Mesenchymal stem cell (in vitro differentiated cells and primary cell): Measurements from ENCODE around the gene CTAGE1.

Source experiments
- DNase-seq: peaks from one replicate; pipeline ENCODE4 v3.0.0-alpha.2; 2013
- H2AFZ ChIP-seq: one replicate; pipeline ENCODE4 v1.6.1; 2013; ENCODE audit warnings: low read depth, mild to moderate bottlenecking, control low read depth, inconsistent platforms, low read length, moderate library complexity
- H2AK5ac ChIP-seq: 2 replicates; pipeline ENCODE4 v1.6.1; 2013; ENCODE audit warnings: low read length, moderate library complexity, mild to moderate bottlenecking, inconsistent platforms; ENCODE audit not compliant: severe bottlenecking
- H2BK120ac ChIP-seq: one replicate; pipeline ENCODE4 v1.6.1; 2013; ENCODE audit warnings: low read depth, mild to moderate bottlenecking, inconsistent platforms, low read length, moderate library complexity
- H2BK12ac ChIP-seq, 2 experiments: one replicate each; pipeline ENCODE4 v1.6.1; 2013; ENCODE audit warnings: inconsistent platforms in 2 of 2, low read length in 2 of 2, mild to moderate bottlenecking in 2 of 2, moderate library complexity in 2 of 2, control low read depth in 1 of 2
- H2BK15ac ChIP-seq: one replicate; pipeline ENCODE4 v1.6.1; 2013; ENCODE audit warnings: mild to moderate bottlenecking, low read depth, inconsistent platforms; ENCODE audit not compliant: poor library complexity, severe bottlenecking
- H2BK5ac ChIP-seq: 2 replicates; pipeline ENCODE4 v1.6.1; 2013; ENCODE audit warnings: low read depth, mild to moderate bottlenecking, low read length, control low read depth, inconsistent platforms; ENCODE audit not compliant: poor library complexity, severe bottlenecking
- H3K14ac ChIP-seq, 2 experiments: one replicate each; pipeline ENCODE4 v1.6.1; 2013; ENCODE audit warnings: inconsistent platforms in 2 of 2, low read length in 2 of 2, control low read depth in 1 of 2, mild to moderate bottlenecking in 1 of 2, moderate library complexity in 1 of 2
- H3K18ac ChIP-seq, 2 experiments: one replicate each; pipeline ENCODE4 v1.6.1; 2013; ENCODE audit warnings: inconsistent platforms in 2 of 2, low read length in 2 of 2, control low read depth in 1 of 2, low read depth in 1 of 2, mild to moderate bottlenecking in 1 of 2
- H3K23ac ChIP-seq, 2 experiments: one replicate each; pipeline ENCODE4 v1.6.1; 2013; ENCODE audit warnings: inconsistent platforms in 2 of 2, low read length in 2 of 2, mild to moderate bottlenecking in 2 of 2, moderate library complexity in 2 of 2, control low read depth in 1 of 2
- H3K27ac ChIP-seq: 2 replicates; pipeline ENCODE4 v1.5.1; 2013; ENCODE audit warnings: mild to moderate bottlenecking, moderate library complexity, low read length, control low read depth, inconsistent platforms; ENCODE audit not compliant: poor library complexity, severe bottlenecking
- H3K27me3 ChIP-seq, 2 experiments: 2 replicates each; pipeline versions ENCODE4 v1.6.1 to v1.7.0; 2013; ENCODE audit warnings: low read length in 2 of 2, mild to moderate bottlenecking in 2 of 2, moderate library complexity in 2 of 2, control low read depth in 1 of 2, inconsistent platforms in 1 of 2; ENCODE audit not compliant: control insufficient read depth in 1 of 2, insufficient read depth in 1 of 2
- H3K36me3 ChIP-seq, 2 experiments: 2 replicates each; pipeline versions ENCODE4 v1.6.1 to v1.7.0; 2013; ENCODE audit warnings: low read length in 2 of 2, control low read depth in 1 of 2, inconsistent platforms in 1 of 2, low read depth in 1 of 2, mild to moderate bottlenecking in 1 of 2; ENCODE audit not compliant: insufficient read depth in 2 of 2, control insufficient read depth in 1 of 2
- H3K4ac ChIP-seq, 2 experiments: one replicate each; pipeline ENCODE4 v1.6.1; 2013; ENCODE audit warnings: inconsistent platforms in 2 of 2, low read length in 2 of 2, mild to moderate bottlenecking in 2 of 2, moderate library complexity in 2 of 2, control low read depth in 1 of 2, low read depth in 1 of 2
- H3K4me1 ChIP-seq: 2 replicates; pipeline ENCODE4 v1.6.1; 2013; ENCODE audit warnings: low read depth, low read length, control low read depth; ENCODE audit not compliant: control insufficient read depth, insufficient read depth
- H3K4me2 ChIP-seq: 2 replicates; pipeline ENCODE4 v1.6.1; 2013; ENCODE audit warnings: low read length, mild to moderate bottlenecking, inconsistent platforms; ENCODE audit not compliant: poor library complexity, severe bottlenecking
- H3K4me3 ChIP-seq, 2 experiments: 2 replicates each; pipeline versions ENCODE4 v1.5.1 to v1.7.0; 2013; ENCODE audit warnings: low read length in 2 of 2, mild to moderate bottlenecking in 2 of 2, control low read depth in 1 of 2, low read depth in 1 of 2; ENCODE audit not compliant: insufficient read depth in 1 of 2
- H3K79me1 ChIP-seq: replicated peaks from 2 replicates; pipeline ENCODE4 v1.6.1; 2013; ENCODE audit warnings: mild to moderate bottlenecking, control low read depth, low read length, inconsistent platforms; ENCODE audit not compliant: poor library complexity, severe bottlenecking
- H3K9ac ChIP-seq: 2 replicates; pipeline ENCODE4 v1.7.0; 2013; ENCODE audit warnings: mild to moderate bottlenecking, low read length, moderate library complexity
- H3K9me3 ChIP-seq: 2 replicates; pipeline ENCODE4 v1.7.0; 2013; ENCODE audit warnings: mild to moderate bottlenecking, low read length; ENCODE audit not compliant: control insufficient read depth
- H4K8ac ChIP-seq: one replicate; pipeline ENCODE4 v1.6.1; 2013; ENCODE audit warnings: inconsistent platforms, mild to moderate bottlenecking, low read length, moderate library complexity
- H4K91ac ChIP-seq: one replicate; pipeline ENCODE4 v1.6.1; 2013; ENCODE audit warnings: mild to moderate bottlenecking, low read length, inconsistent platforms
- WGBS: methylation state at CpG from one replicate; pipeline ENCODE4 v1.1.7; 2013; ENCODE audit warnings: mixed read lengths; 5-methylcytosine and 5-hydroxymethylcytosine counted together

Gene CTAGE1

GRCh38 chr18:22441638-22442037 is 23.9 kb upstream of the CTAGE1 start:
- no peak overlapping the region for H3K4me2 ChIP-seq
- H4K8ac ChIP-seq = no peak overlapping the region
- no peak overlapping the region for H2BK15ac ChIP-seq
- H2AFZ ChIP-seq = no peak overlapping the region
- no peak overlapping the region for H2BK120ac ChIP-seq
- H3K27me3 ChIP-seq = no peaks in the 10 kb centered on the region
- H3K14ac ChIP-seq = no peak overlapping the region
- no peak overlapping the region for H3K4ac ChIP-seq
- H3K9ac ChIP-seq = no peak overlapping the region
- no peaks in the 10 kb centered on the region for H3K9me3 ChIP-seq
- no peaks in the 10 kb centered on the region for H3K79me1 ChIP-seq
- H2BK12ac ChIP-seq = no peak overlapping the region
- H2AK5ac ChIP-seq = no peak overlapping the region
- no peaks in the 10 kb centered on the region for H3K4me1 ChIP-seq
- no peak overlapping the region for H4K91ac ChIP-seq
- H3K27ac ChIP-seq = no peak overlapping the region
- no peak for DNase-seq
- no peak overlapping the region for H2BK5ac ChIP-seq
- no peak overlapping the region for H3K23ac ChIP-seq
- H3K4me3 ChIP-seq = no peak overlapping the region
- H3K18ac ChIP-seq = no peak overlapping the region
- H3K36me3 ChIP-seq = no peaks in the 10 kb centered on the region

GRCh38 chr18:22439447-22439846 is 21.7 kb upstream of the CTAGE1 start:
- H3K23ac ChIP-seq = no peak overlapping the region
- DNase-seq = peak; percentile 22
- H2BK120ac ChIP-seq = no peak overlapping the region
- H3K4me1 ChIP-seq = peaks cover 2% of the 10 kb centered on the region
- H2AFZ ChIP-seq = no peak overlapping the region
- H2BK12ac ChIP-seq = no peak overlapping the region
- H3K18ac ChIP-seq = no peak overlapping the region
- no peak overlapping the region for H3K9ac ChIP-seq
- no peaks in the 10 kb centered on the region for H3K27me3 ChIP-seq
- no peak overlapping the region for H4K91ac ChIP-seq
- H3K4me3 ChIP-seq = no peak overlapping the region
- no peak overlapping the region for H2AK5ac ChIP-seq
- H3K14ac ChIP-seq = no peak overlapping the region
- H2BK15ac ChIP-seq = no peak overlapping the region
- no peak overlapping the region for H3K4ac ChIP-seq
- H3K36me3 ChIP-seq = no peaks in the 10 kb centered on the region
- no peak overlapping the region for H3K4me2 ChIP-seq
- no peak overlapping the region for H3K27ac ChIP-seq
- H3K79me1 ChIP-seq = no peaks in the 10 kb centered on the region
- no peak overlapping the region for H2BK5ac ChIP-seq
- H3K9me3 ChIP-seq = no peaks in the 10 kb centered on the region
- H4K8ac ChIP-seq = no peak overlapping the region

DNA sequence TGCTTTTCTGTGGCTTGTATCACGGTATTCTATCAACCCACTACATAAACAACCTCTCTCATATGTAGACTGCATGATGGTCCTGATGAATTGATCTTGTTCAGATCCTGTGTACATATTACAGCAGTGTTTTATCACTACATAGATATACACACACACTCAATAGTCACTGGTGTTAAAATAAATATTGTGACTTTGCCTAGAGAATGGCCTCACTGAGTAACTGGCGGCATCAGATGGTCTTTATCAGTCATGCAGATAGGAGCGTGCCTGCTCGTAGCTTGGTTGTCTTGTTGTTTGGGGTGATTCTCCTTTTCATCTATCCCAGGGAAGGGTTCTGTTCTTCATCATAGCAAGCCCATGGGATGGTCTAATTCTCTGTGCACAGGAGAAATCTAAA is 18.4 kb upstream of the CTAGE1 start:
- no peak overlapping the region for H3K18ac ChIP-seq
- H4K91ac ChIP-seq = no peak overlapping the region
- no peak overlapping the region for H4K8ac ChIP-seq
- WGBS = 45% methylated on average over 3 of the region's 4 CpGs
- no peaks in the 10 kb centered on the region for H3K9me3 ChIP-seq
- H2BK5ac ChIP-seq = no peak overlapping the region
- H2BK12ac ChIP-seq = no peak overlapping the region
- H3K27ac ChIP-seq = no peak overlapping the region
- no peak overlapping the region for H3K4me2 ChIP-seq
- no peak overlapping the region for H3K4ac ChIP-seq
- no peak overlapping the region for H2BK15ac ChIP-seq
- no peaks in the 10 kb centered on the region for H3K27me3 ChIP-seq
- peaks cover 5% of the 10 kb centered on the region for H3K4me1 ChIP-seq
- H3K4me3 ChIP-seq = no peak overlapping the region
- no peak overlapping the region for H3K9ac ChIP-seq
- H3K14ac ChIP-seq = no peak overlapping the region
- no peak overlapping the region for H2BK120ac ChIP-seq
- DNase-seq = peak; percentile 73
- H3K79me1 ChIP-seq = no peaks in the 10 kb centered on the region
- no peak overlapping the region for H3K23ac ChIP-seq
- no peak overlapping the region for H2AK5ac ChIP-seq
- H2AFZ ChIP-seq = no peak overlapping the region
- H3K36me3 ChIP-seq = no peaks in the 10 kb centered on the region

DNA sequence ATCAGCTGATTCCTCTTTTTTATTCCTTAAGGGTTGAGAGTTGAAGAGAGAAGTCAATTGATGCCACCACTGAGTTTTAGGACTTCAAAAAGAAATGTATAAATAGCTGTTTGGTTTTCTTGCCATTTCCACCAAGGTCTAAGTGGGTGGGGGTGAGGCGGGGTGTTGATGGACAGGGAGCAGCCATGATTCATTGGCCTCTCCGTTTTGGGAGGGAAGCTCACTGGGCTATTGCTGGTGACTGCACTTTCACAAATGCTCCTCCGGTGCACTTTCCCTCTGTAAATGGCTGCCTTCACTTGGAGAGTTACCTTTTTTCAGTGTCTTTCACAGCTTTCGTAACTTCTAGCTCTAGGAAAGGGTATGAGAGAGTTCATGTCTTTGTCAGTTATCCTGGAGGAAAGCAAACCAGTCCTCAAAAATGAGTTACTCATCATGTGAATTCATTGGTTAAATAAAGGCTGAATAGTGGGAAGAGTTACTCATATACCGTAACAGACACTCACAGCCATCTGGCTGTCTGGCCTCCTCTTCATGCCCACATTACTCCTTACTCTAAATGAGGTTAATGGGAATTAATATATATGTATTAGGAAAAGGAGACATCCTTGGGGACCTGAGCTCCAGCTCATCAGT is 17.4 kb upstream of the CTAGE1 start:
- no peak overlapping the region for H2BK15ac ChIP-seq
- no peak overlapping the region for H2BK5ac ChIP-seq
- H2AFZ ChIP-seq = no peak overlapping the region
- H3K14ac ChIP-seq = no peak overlapping the region
- no peaks in the 10 kb centered on the region for H3K79me1 ChIP-seq
- no peak overlapping the region for H2BK12ac ChIP-seq
- no peaks in the 10 kb centered on the region for H3K9me3 ChIP-seq
- peak; percentile 90 for DNase-seq
- no peaks in the 10 kb centered on the region for H3K27me3 ChIP-seq
- no peak overlapping the region for H3K4me2 ChIP-seq
- 58% methylated on average over 2 of the region's 5 CpGs for WGBS
- H3K18ac ChIP-seq = peak overlapping the region; percentile 4 to 46
- H3K9ac ChIP-seq = no peak overlapping the region
- H3K27ac ChIP-seq = peak overlapping the region; percentile 24
- no peak overlapping the region for H2AK5ac ChIP-seq
- peak overlapping the region in 1 of 2 experiments; percentile 60 for H3K4ac ChIP-seq
- no peaks in the 10 kb centered on the region for H3K36me3 ChIP-seq
- H4K91ac ChIP-seq = peak overlapping the region; percentile 69
- no peak overlapping the region for H4K8ac ChIP-seq
- no peak overlapping the region for H2BK120ac ChIP-seq
- H3K23ac ChIP-seq = no peak overlapping the region
- H3K4me1 ChIP-seq = peaks cover 5% of the 10 kb centered on the region
- H3K4me3 ChIP-seq = no peak overlapping the region
